G401.6 (cell line): ENCODE data around the gene KY.

Source experiments
- FAIRE-seq: peaks from 2 replicates; lab custom pipeline; 2012; peaks lifted over from hg19 to GRCh38; lab: Jason Lieb, UNC

The KY gene

GRCh38 chr3:134644731-134645514, 5.9 kb downstream of the KY start:
- no peak for FAIRE-seq

- no peak for FAIRE-seq
These were observed 7.6 kb downstream of the KY start for GRCh38 chr3:134643150-134643675.

- FAIRE-seq, result no peak
These were observed 8.2 kb downstream of the KY start for GRCh38 chr3:134642445-134643149.

- FAIRE-seq, result no peak
These were observed 9.0 kb downstream of the KY start for GRCh38 chr3:134641671-134642300.

- no peak for FAIRE-seq
These were observed 9.9 kb downstream of the KY start for GRCh38 chr3:134640872-134641470.

GRCh38 chr3:134640378-134640777, 10.4 kb downstream of the KY start:
- no peak for FAIRE-seq

- no peak for FAIRE-seq
These were observed 12.3 kb downstream of the KY start for GRCh38 chr3:134638385-134639030.

GRCh38 chr3:134636406-134636805, 14.4 kb downstream of the KY start:
- no peak for FAIRE-seq

- FAIRE-seq, result no peak
These were observed 20.3 kb downstream of the KY start for GRCh38 chr3:134630506-134630905.

- FAIRE-seq, result no peak
These were observed 21.9 kb downstream of the KY start for GRCh38 chr3:134628884-134629283.

GRCh38 chr3:134627831-134628230, 23.0 kb downstream of the KY start:
- no peak for FAIRE-seq

- FAIRE-seq, result no peak
These were observed 24.7 kb downstream of the KY start for GRCh38 chr3:134625885-134626741.

- no peak for FAIRE-seq
These were observed 25.4 kb downstream of the KY start for GRCh38 chr3:134625462-134625861.

GRCh38 chr3:134624537-134625287, 26.1 kb downstream of the KY start:
- no peak for FAIRE-seq

GRCh38 chr3:134623615-134624245, 27.1 kb downstream of the KY start:
- no peak for FAIRE-seq

GRCh38 chr3:134622806-134623365, 27.9 kb downstream of the KY start:
- FAIRE-seq, result no peak

- no peak for FAIRE-seq
These were observed 29.0 kb downstream of the KY start for GRCh38 chr3:134621854-134622253.

GRCh38 chr3:134620476-134621115, 30.2 kb downstream of the KY start:
- no peak for FAIRE-seq

GRCh38 chr3:134619884-134620445, 30.9 kb downstream of the KY start:
- FAIRE-seq, result no peak
